Epithelial cell of proximal tubule (primary cell): ENCODE data around the gene OR51E2. TPM values are rescaled to one million over a fixed set of nuclear protein-coding genes. Genes with fewer than 3 reads are reported as not detected.

Experiments used
- DNase-seq: peaks from one replicate; pipeline ENCODE4 v3.0.0-alpha.2; 2011; ENCODE audit warnings: low read depth
- H3K4me3 ChIP-seq: 2 replicates; pipeline ENCODE4 v1.5.1; 2011; ENCODE audit warnings: low read depth, mild to moderate bottlenecking, low read length
- CTCF ChIP-seq: conservative IDR thresholded peaks from 2 replicates; pipeline ENCODE4 v1.5.1; 2012; ENCODE audit warnings: low read depth, mild to moderate bottlenecking, low read length
- total RNA-seq: library from RNA; depleted of rRNA; stranded (reverse); fragments of >200 nt; gene quantifications from 2 replicates; pipeline ENCODE4 v1.2.3, GENCODE V29; 2015

OR51E2 gene
- total RNA-seq, 1 donor from 2014 or later = not detected

DNA sequence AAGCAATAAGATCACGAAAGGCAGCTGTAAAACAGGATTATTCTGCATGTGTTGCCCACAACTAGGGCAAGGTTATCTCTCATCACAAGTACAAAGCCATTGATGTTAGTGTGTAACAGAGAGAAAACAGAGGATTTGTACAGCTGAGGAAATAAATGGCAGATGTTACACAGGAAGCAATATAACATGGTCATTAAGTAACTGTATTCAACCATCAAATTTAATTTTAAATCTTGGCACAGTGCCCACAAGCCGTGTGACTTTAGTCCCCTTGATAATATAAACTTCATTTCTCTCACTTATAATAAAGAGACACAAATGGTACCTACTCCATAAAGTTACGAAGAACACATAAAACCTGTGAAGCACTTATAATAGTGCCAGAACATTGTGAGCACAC is 17.3 kb downstream of the OR51E2 start:
- DNase-seq = no peak
- H3K4me3 ChIP-seq = no peak overlapping the region
- no peak for TF ChIP-seq CTCF

GRCh38 chr11:4677948-4678347 is 19.7 kb downstream of the OR51E2 start:
- no peak overlapping the region for H3K4me3 ChIP-seq
- DNase-seq = no peak
- TF ChIP-seq CTCF = no peak

GRCh38 chr11:4673781-4674180 is 23.9 kb downstream of the OR51E2 start:
- no peak for DNase-seq
- no peak for TF ChIP-seq CTCF
- H3K4me3 ChIP-seq = no peak overlapping the region

GRCh38 chr11:4672470-4672869 is 25.2 kb downstream of the OR51E2 start:
- no peak for DNase-seq
- TF ChIP-seq CTCF = no peak
- no peak overlapping the region for H3K4me3 ChIP-seq

DNA sequence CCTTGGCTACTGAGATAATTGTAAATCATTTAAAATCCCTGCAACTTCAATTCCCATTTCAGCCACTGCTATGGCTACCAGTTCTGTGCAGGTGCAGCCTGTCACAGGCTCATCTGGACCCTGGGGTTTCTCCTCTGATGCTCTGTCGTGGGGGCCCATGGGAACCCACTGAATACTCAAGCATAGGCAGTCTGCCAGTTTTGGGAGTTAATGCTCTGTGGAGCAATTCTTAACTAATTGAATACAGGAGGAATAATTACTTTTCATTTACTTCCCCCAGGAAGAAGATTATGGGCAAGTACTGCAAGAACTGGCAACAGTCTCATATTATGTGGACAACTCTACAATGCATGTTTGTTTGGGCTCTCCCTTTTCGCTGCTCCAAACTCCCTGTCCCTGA is 25.9 kb downstream of the OR51E2 start:
- no peak for TF ChIP-seq CTCF
- DNase-seq = no peak
- H3K4me3 ChIP-seq = no peak overlapping the region

DNA sequence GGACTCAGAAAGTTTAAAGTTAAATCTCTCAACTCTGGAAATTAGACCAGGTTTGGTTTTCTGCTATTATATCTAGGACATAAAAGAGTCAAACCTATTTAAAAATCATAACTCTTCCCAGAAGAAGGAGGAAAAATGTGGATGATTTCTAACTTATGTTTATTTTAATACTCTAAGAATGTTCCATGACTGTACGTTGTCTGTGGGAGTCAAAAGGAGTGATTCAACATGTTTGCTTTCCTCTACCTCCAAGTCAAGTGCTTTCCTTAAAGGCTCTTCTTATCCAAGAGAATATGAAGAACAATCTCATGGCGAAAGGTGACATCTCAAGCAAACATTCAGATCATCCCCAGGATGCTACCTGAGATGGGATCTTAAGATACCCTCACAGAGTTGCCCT is 32.2 kb downstream of the OR51E2 start:
- no peak for TF ChIP-seq CTCF
- no peak overlapping the region for H3K4me3 ChIP-seq
- DNase-seq = no peak

DNA sequence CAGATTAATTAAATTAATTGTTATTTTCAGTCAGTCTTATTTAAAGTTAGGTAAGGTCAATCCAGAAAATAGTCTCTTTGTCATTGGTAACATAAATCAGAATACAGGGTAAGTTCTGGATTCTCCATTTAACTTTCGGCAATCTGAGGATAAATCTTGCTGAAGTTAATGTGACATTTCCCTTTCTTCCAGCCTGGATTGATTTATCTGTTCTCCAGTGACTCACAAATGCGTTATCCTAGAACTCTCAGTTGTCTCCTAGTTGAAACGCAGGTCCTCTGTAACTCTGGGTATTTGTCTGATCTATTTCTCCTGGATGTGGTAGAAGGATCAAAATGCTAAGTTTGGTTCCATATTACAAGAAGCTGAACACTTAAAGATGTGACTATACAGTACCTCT is 32.9 kb downstream of the OR51E2 start:
- H3K4me3 ChIP-seq = no peak overlapping the region
- no peak for DNase-seq
- no peak for TF ChIP-seq CTCF
